GM12891 (cell line): Measurements from ENCODE around the gene ACP5.

Source experiments
- POLR2A ChIP-seq: IDR thresholded peaks from 2 replicates; pipeline ENCODE4 v1.6.1; 2011; ENCODE audit warnings: low read depth, low read length, control low read depth
- POLR2AphosphoS5 ChIP-seq: IDR thresholded peaks from 2 replicates; pipeline ENCODE4 v1.6.1; 2011; ENCODE audit warnings: low read depth, low read length, control low read depth
- POU2F2 ChIP-seq: IDR thresholded peaks from 2 replicates; pipeline ENCODE4 v1.6.1; 2011; ENCODE audit warnings: low read depth, mild to moderate bottlenecking, control low read depth, low read length, moderate library complexity
- SPI1 ChIP-seq: IDR thresholded peaks from 2 replicates; pipeline ENCODE4 v1.6.1; 2011; ENCODE audit warnings: low read depth, low read length, control low read depth
- TAF1 ChIP-seq: IDR thresholded peaks from 2 replicates; pipeline ENCODE4 v1.6.1; 2011; ENCODE audit warnings: low read depth, low read length, control low read depth

GRCh38 chr19:11541238-11541637 is 36.2 kb downstream of the ACP5 start:
- TF ChIP-seq POLR2A (no peak), POLR2AphosphoS5 (no peak), TAF1 (no peak), SPI1 (no peak), POU2F2 (no peak)
